Adrenal gland (tissue), 5 donors: ENCODE measurements around the gene FOXQ1.

Experiments used
- POLR2A ChIP-seq, 2 donors: fragments of 450-650 bp; IDR thresholded peaks; one replicate each; pipeline ENCODE4 v1.6.1; 2017; ENCODE audit warnings: antibody characterized with exemption in 2 of 2, mild to moderate bottlenecking in 2 of 2, moderate library complexity in 1 of 2
- TF ChIP-seq, protein P1 (sequence below), 6 experiments: fragments of 450-650 bp in 4 of 6; fragments of 200-600 bp in 2 of 6; sonication (generic) in 1 of 6; IDR thresholded peaks; 1 replicate in 5 of 6; 2 replicates in 1 of 6; pipeline versions ENCODE4 v1.5.1 to v1.8.0; 2016 to 2021; ENCODE audit warnings: antibody characterized with exemption in 6 of 6, mild to moderate bottlenecking in 2 of 6, moderate library complexity in 1 of 6
- donor health status: DM: no; HTN: no; CAD: no.

DNA sequence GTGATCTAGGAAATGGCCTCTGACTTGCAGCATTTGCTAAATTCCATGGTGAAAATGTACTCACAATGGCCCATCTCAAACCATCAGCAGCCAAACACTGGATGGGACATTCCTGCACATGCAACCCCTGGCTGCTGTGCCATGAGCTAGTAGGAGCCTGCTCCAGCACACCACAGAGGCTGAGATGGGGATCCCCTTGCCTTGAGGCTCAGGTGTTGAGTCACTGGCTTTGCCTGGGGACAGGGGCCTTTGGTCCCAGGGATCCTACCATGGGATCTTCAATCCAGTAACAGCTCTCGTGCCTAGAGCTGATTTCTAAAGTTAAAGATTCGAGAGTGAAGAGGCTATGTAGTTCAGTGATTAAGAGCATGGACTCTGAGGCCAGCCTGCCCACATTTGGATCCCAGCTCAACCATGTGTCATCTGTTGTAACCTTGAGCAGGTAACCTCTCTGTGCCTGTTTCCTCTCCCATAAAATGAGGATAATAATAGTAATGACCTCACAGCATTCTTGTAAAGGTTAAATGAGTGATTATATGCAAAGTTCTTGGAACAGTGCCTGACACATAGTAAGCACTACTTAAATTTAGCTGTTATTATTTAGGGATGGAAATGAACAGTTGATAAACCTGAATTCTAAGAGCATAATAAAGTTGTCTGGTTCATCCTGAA is 16.4 kb downstream of the FOXQ1 start:
- TF ChIP-seq, protein P1, sequence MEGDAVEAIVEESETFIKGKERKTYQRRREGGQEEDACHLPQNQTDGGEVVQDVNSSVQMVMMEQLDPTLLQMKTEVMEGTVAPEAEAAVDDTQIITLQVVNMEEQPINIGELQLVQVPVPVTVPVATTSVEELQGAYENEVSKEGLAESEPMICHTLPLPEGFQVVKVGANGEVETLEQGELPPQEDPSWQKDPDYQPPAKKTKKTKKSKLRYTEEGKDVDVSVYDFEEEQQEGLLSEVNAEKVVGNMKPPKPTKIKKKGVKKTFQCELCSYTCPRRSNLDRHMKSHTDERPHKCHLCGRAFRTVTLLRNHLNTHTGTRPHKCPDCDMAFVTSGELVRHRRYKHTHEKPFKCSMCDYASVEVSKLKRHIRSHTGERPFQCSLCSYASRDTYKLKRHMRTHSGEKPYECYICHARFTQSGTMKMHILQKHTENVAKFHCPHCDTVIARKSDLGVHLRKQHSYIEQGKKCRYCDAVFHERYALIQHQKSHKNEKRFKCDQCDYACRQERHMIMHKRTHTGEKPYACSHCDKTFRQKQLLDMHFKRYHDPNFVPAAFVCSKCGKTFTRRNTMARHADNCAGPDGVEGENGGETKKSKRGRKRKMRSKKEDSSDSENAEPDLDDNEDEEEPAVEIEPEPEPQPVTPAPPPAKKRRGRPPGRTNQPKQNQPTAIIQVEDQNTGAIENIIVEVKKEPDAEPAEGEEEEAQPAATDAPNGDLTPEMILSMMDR (IDR thresholded peaks at IDR 0.05): no peak
- TF ChIP-seq POLR2A (IDR thresholded peaks at IDR 0.05): no peak
